NCI-H1694 treated with DMSO at 0.1 percent for 48 hours (cell line): ENCODE measurements around the gene TMEM163.

Source experiments
- DNase-seq: peaks from one replicate; lab custom pipeline; 2025; lab: John Stamatoyannopoulos, UW

The TMEM163 gene

DNA sequence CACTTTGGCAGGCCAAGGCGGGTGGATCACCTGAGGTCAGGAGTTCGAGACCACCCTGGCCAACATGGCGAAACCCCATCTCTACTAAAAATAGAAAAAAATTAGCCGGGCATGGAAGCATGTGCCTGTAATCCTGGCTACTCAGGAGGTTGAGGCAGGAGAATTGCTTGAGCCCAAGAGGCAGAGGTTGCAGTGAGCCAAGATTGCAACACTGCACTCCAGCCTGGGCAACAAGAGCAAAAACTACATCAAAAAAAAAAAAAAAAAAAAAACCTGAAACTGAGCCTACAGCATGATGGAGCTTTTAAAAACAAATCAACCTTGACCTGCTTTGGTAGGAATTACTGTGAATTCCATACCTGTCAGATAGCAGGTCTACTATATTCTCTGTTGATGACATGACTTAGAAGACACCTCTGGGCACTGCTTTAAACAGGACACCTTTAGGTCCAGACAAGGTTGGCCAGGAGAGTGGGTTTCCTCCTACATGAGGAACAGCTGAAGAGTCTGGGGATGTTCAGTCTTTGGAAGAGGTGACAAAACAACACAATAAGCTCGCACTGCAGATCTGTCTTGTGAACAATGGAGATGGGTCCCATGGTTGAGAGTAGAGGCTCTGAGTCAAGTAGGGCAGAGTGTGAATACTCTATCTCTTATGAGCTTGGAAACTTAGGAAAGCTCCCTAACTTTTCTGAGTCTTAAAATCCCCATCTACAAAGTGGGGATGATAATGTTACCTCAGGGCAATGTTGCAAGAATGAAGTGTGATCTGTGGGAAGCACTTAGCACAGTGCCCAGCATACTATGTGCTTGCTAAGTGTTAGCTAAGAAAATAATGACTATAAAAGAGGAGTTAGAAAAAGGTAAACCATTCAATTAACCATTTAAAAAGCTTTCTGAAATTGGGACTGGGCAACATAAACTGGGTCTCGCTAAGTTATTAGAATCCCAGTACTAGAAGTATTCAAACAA, 25.2 kb downstream of the TMEM163 start:
- DNase-seq, result no peak

DNA sequence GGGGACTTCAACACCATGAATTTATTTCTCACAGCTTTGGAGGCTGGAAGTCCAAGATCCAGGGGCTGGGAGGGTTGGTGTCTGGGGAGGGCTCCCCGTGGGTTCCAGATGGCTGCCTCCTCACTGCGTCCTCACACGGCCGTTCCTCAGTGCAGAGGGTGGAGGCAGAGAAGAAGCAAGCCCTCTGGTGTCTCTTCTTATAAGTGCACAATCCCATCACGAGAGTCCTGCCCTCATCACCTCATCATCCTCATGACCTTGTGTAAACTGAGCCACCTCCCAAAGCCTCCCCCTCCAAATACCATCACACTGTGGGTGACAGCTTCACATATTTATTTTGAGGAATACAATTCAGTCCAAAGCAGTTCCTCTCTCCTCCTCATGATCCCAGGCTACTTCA, 26.3 kb downstream of the TMEM163 start:
- DNase-seq, result no peak

DNA sequence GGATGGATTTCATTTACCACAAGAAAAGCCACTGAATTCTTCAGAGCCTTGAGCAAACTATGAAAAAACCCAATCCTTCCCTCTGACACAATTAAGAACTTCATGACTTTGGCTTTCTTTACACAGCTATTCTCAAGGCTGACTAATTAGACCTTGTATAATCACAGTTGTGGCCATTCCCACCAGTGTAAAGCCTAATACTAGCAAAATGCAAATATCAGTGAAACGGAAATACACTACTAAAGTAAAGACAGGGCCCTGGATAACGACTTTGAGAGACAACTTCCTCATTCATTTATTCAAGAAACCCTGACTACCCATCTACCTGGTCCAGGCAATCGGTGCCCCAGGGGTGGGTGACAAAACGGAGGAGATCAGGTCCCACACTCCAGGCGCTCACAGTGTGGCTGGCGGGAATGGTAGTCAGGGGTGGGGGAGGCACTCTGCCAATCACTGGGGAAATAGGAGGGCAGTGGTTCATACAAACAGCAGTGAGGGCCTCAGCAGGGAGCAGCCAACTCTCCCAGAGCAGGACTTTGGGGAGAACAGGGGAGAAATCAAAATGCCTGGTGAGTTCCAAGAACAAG, 28.1 kb downstream of the TMEM163 start:
- no peak for DNase-seq

DNA sequence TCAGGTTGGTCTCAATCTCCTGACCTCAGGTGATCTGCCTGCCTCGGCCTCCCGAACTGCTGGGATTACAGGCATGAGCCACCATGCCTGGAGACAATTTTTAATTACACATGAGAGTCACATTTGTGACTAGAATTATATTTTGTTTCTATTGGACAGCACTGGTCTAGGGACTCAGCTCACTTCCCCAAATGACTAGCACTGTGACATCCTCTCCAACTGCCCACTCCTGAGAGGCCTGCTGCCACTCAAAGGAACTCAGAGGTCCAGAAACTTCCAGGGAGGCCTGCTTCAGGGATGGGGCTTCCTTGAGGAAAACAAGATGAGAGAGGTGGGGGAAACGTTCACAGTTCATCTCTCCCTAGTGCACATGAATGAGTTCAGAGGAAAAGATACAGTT, 29.5 kb downstream of the TMEM163 start:
- no peak for DNase-seq

DNA sequence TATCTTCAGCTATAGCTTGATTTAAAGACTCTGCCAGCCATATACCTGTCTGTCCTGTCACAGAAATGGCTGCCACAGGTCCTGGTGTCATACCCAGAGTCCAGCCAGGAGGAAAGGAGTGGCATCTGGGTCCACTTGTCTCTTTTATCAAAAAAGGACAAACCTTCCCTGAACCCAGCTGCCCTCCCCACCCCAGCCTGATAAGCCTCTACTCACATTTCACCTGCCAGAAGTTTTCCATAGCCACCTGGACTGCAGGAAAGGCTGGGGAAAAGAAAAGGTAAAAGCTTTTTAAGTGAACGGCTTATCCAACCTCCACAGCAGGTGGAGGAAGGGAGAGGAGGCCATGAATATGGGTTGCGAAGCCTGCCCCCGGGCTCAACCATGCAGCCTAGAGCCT, 32.8 kb downstream of the TMEM163 start:
- DNase-seq, result no peak

DNA sequence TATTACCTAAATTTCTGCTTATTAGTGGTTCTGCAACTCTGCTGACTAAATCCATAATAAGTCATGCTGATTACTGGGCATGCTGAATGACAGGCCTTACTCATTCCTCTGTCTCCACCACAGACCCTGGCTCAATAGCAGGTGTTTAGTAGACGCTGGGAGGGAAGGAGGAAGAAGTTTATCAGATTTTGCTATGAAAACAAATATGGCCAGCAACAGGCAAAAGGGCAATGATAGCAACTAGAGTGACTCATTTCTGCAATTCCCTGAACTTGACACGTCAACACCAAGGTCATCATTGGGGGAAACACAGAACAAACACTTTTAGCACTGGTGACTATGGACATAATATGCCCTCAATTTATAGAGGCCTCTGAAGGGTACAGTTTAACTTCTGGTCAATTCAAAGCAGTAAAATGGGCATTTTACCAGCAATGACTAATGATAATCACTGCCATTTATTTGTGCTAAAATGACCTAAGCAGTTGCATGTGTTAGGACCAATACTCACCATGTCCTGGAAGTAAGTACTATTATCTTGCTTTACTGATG, 35.2 kb downstream of the TMEM163 start:
- DNase-seq, result no peak

DNA sequence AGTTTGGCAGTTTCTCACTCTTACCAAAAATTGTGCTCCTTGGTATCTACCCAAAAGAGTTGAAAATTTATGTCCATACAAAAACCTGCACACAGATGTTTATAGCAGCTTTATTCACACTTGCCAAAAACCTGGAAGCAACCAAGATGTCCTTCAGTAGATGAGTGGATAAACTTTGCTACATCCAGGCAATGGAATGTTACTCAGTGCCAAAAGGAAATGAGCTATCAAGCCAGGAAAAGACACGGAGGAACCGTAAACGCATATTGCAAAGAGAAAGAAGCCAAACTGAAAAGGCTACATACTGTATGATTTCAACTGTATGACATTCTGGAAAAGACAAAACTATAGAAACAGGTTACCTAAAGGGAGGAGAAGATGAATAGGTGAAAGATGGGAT, 36.1 kb downstream of the TMEM163 start:
- no peak for DNase-seq

DNA sequence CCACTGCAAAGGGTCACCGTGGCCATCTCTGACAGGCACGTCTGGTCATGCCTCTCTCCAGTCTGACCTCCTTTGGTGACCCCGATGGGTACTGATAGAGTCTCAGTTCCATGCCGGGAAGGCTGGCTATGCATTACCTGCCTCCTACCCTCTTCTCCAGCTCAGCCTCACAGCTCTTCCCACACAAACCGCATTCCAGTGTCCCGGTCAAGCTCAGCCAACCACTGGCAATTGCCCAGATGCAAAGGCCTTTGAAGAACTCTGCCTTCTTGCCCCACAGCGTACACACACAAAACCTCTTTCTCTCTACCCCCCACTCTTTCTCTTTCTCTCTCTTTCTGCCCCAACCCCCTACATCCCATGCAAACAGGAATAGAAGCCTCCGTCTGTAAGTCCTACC, 37.6 kb downstream of the TMEM163 start:
- DNase-seq, result no peak

DNA sequence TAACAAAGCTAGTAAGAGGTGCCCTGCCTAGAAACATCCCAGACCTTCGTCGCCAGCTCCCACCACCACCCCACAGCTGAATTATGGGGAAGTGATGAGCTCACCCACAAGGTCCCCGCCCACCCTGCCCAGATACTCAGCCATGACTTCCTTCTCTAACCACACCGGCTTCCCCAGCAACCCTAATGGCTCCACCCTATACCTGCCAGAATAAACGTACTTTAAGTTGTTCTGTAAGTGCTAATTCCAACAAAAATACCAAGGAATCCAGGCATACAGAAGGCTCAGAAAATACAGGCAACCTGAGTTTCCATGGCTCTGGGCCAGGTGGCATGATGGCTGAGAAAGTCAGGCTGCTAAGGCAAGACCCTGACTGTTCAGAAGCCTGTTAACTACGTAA, 39.1 kb downstream of the TMEM163 start:
- DNase-seq, result no peak

DNA sequence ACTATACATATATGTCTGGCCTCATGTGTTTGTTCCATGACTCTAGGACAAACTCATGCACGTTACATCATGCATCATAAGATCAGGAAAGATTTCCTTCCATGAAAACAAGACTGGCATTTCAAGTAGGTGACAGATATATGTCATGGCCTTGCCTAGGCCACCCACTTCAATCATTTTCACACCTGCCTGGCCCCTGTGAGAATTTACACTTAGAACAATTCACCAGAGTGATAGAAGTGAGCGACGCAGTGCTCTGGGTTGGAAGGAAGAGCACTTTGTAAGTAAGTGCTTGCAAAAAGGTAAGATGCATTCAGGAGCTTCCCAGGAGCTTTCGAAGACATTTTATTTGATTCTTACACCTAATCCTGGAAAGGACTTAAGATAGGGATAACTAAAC, 39.5 kb downstream of the TMEM163 start:
- no peak for DNase-seq

DNA sequence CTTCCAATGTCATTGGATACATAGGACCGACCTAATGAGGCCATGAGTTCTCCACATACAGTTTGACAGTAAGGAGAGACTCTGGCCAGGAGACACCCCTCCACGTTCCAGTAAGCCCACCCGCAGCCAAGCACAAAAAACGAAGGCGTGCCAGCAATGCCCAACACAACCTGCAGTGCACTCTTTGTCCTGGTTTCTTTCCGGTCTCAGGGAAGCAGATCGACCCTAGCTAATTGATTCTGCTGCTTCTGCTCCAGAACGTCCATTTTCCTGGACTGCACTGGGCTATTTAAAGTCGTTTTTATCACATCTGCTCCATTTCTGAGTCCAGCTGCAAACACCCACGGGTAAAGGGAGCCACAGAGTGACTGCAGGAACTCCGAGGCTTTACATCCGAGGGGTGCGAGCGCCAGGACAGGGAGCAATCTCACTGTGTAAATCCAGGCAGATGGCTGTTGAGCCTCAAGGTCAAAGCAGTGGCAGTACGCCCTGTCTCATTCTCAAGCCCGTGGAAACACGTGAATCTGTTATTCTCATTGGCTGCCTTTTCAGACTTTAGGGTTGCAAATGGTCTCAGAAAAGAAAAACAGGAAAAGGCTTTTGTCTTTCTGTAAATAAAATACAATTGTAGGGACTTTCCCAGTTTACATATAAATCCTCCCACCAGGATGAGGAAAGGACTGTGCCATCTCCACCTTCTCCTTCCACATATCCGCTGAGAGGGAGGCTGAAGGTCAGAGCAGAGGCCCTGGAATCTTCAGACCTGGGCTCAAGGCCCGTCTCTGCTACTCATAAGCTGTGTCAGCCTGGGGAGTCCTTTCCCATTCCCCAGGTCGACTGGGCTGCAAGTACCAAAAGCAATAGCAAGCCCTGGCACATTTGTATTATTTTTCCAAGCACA, 40.7 kb downstream of the TMEM163 start:
- DNase-seq, result no peak

DNA sequence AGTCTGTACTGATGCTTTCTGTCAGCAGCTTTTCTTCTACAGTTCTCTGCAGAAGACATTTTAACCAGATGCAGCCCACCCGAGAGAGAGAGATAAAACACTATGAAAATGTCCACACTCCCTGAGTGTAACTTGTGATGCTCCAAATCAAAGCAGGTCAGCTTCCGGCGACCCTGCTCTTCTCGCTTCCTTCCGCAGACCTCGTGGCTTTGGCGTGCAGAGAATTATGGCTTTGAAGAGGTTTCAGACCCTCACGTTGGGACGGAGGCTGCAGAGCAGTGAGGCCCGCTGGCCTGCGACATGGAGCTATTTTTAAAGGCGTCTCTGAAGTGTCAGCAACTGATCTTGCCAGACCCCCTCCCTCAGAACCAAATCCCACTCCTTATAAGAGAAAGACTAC, 41.8 kb downstream of the TMEM163 start:
- no peak for DNase-seq

DNA sequence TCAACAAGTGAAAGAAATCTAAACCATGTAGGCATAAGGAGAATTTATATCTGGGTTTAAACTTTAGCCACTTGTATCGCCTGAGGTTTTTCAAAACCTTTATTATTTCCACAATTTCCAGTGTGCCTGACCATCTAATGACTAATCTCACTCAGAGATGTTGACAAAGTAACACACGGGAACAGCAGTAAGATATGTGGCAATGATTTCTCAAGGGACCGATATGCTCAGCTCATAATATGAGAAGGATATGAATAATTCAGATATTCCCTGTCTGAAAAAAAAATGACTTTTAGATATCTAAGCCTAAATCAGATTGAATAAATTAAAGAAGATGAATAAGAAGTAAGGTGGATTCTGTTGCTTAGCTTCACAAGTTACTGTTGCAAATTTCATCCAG, 43.5 kb downstream of the TMEM163 start:
- DNase-seq, result no peak

DNA sequence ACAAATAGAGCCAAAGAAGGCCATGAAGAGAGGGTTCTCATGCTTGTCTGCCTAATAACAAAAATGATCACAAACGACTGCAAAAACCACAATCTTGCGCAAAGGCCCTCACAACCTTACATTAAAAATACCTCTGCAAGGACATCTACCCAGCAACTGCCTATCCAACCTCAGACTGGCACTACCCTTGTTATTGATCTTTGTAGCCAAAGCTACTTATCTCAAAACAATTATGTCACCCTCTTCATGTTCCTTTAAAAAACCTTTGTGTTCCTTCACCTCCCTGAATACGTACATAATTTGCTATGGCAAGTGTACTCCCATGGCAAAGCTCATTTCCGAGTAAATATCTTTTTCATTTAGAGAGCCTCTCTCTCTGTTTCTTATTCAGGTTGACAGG, 44.1 kb downstream of the TMEM163 start:
- no peak for DNase-seq

DNA sequence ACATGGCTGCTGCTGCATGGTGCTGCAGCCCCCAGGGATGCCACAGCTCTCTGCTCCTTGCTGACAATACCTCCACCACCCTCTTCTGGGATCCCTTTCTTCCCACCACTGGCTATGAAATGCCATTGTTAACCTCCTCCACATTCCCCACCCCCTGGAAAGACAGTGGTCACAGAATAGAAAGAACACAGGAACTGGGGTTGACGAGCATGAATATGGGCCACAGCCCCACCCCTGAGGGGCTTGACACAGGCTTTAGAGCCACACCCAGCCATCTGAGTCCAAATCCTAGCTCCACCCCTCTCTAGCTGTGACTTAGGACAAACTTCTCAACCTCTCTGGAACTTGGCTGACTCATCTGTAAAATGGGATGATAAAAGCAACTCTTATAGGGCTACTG, 47.3 kb downstream of the TMEM163 start:
- no peak for DNase-seq

DNA sequence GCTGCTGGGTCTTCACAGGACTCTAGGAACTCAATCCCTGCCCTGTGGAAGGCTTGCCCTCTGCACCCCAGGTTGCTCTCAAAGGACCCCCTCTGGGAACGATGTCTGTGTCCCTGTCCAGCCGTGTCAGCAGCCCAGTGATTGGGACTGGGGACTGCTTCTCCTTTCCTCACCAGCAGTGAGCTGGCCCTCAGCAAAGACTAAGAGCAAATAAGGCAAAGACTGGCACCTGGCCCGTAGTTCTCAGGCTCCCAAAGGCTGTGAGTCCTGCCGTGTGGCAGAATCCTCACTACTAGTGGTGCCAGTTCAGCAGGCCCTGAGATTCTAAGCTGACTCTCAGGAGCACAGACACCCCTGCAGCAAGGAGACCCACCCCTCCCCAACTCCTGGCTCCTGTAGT, 47.8 kb downstream of the TMEM163 start:
- DNase-seq, result no peak

DNA sequence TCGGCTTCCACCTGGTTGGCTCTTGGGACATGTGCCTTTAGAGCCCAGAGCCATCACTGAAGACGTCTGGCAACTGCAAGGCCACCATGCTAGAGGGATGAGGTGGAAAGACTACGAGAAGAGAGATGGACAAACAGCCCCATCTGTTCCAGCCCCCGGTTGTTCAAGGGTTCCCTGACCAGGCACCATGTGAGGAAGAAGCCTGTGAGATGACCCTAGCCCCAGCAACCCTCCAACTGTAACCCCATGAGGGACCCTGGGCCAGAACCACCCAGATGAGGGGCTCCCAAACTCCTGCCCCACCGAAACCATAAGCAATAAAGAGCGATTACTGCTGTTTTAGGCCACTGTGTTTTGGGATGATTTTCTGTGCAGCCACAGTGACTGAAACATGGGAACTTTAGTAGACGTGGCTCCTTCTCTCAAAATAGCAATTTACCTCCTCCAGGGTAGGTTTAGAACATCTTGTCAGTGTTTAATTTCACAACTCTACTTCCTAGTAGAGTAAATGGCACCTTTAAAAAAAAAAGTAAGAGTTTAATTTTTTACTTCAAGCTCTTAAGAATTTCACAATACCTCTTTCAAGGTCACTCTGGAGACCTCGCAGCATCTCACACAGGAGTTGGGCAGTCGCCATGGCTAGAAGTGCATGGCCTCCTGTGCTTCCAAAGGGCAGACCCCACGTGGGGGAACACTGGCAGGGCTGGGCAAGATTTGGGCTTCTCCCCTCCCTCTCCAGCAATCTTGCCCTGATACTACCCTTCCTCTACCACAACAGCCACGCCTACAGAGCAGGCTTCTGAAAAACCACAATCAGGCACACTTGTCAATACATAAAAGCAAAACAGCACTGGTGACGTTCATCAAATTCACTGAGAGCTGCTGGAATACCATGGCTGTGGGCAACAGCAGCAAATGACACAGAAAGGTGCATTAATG, 48.8 kb downstream of the TMEM163 start:
- DNase-seq, result no peak

DNA sequence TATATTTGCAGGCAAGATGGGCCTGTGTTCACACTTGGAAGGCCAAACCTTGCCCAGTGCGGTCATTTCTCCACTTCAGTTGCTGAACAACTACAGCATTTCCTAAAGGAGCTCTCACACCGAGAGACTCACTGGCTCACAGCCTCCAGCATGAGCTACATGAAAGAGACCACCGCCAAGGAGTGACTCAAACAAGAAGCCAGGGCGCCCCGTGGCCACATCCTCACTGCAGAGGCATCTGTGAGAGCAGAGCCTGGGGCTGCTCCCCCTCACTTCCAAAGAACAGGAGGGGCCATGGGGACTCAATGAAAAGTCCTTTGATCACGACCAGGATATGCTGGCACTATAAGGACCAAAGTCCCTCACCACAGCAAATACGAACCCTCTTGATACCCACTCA, 50.0 kb downstream of the TMEM163 start:
- no peak for DNase-seq

DNA sequence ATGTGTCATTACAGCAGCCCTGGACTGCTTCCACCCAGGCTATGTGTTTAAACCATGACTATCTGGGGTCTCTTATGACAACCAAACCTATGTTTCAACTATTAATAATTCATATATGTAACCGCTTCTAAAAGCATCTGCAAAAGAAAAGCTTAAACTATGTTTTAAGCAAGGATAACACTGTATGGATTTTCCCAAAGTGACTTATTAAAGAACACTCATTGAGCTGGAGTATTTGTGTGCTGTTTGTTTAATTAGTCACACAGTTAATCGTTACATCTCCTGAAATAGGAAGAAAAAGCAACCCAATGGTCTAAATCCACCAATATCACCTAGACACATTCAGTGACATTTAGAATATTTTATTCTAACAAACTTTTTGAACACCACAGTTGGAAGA, 51.3 kb downstream of the TMEM163 start:
- no peak for DNase-seq

DNA sequence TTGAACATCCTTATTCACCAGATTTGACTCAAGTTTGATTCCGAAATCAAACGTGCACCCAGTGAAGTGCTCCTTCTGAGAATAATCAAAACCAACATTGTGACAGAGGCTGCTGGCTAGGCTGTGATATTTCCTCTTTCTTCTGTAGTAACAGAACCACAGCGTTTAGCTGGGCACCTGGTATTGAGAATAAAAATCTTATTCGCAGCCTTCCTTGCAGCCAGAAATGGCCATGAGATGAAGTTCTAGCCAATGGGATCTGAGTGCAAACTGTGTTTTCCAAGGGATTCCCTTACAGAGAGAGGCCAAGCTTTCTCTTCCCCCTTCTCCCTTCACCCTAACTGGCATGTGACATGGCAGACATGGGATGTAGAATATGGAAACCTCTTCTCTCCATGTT, 51.7 kb downstream of the TMEM163 start:
- DNase-seq, result no peak
